ENCODE results near the gene SLC6A12. TPM values are rescaled to one million over a fixed set of nuclear protein-coding genes. Genes with fewer than 3 reads are reported as not detected.

SLC6A12 gene
- total RNA-seq, 1 experiment from 2014 or later = 0.17 TPM

DNA sequence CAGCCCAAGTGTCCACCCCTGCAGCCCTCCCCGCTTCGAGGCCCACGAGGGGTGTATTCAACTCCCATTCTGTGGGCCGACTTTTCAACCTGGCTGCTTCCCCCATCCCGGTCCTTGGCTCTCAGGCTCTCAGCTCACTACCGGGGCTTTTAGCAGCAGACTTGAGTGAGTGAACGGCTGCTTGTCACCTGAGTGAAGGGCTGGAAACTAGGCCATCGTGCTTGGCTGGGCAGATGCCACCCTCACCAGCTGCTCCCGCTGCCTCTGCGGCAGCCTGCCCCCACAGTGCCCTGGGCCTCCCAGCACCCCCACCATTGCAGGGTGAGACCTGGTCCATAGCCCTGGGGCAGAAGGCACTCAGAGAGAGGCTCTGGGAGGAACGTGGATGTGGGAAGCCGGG lies 59.9 kb downstream of the SLC6A12 start:
- no peak overlapping the region for H3K18ac ChIP-seq (ENCODE audit: insufficient read length, low read depth, low read length)
- H4K20me1 ChIP-seq (ENCODE audit: control insufficient read depth, insufficient read depth, insufficient read length) = no peaks in the 10 kb centered on the region
- no peak overlapping the region for H3K56ac ChIP-seq (ENCODE audit: insufficient read length, low read depth, low read length)
- H3K79me1 ChIP-seq (ENCODE audit: insufficient read depth, low read depth, low read length, poor library complexity, severe bottlenecking) = no peaks in the 10 kb centered on the region
- no peak overlapping the region for H4K91ac ChIP-seq (ENCODE audit: insufficient read length, low read depth, low read length)
- H3K4ac ChIP-seq (ENCODE audit: low read depth, low read length) = no peak overlapping the region
- Mint-ChIP-seq H3K9me3 (no peaks in the 10 kb centered on the region; a peak in 1 of 5 replicates), H3K27me3 (ENCODE audit: low read depth) (peaks cover 11% of the 10 kb centered on the region), H3K4me3 (no peak overlapping the region), H3K36me3 (ENCODE audit: insufficient read depth in 1 of 3, low read depth in 3 of 3) (no peaks in the 10 kb centered on the region; a peak in 1 of 7 replicates), H3K27ac (no peak overlapping the region), H3K4me1 (peaks cover 31 to 38% of the 10 kb centered on the region in 2 experiments)
- DNase-seq = no peak
- H3K4me1 ChIP-seq (ENCODE audit: insufficient read depth, low read length) = peaks cover 1% of the 10 kb centered on the region; the same call in 1 of the 2 replicates
- no peak overlapping the region for H3K4me2 ChIP-seq (ENCODE audit: insufficient read depth, insufficient read length, low read length)
- H3K79me2 ChIP-seq (ENCODE audit: insufficient read depth, low read length) = no peaks in the 10 kb centered on the region
- H2AFZ ChIP-seq (ENCODE audit: low read length) = no peak overlapping the region
- H3K27me3 ChIP-seq (ENCODE audit: insufficient read depth, low read length) = no peaks in the 10 kb centered on the region
- no peak overlapping the region for H2BK12ac ChIP-seq (ENCODE audit: insufficient read length, low read depth, low read length)
- TF ChIP-seq, protein P1, sequence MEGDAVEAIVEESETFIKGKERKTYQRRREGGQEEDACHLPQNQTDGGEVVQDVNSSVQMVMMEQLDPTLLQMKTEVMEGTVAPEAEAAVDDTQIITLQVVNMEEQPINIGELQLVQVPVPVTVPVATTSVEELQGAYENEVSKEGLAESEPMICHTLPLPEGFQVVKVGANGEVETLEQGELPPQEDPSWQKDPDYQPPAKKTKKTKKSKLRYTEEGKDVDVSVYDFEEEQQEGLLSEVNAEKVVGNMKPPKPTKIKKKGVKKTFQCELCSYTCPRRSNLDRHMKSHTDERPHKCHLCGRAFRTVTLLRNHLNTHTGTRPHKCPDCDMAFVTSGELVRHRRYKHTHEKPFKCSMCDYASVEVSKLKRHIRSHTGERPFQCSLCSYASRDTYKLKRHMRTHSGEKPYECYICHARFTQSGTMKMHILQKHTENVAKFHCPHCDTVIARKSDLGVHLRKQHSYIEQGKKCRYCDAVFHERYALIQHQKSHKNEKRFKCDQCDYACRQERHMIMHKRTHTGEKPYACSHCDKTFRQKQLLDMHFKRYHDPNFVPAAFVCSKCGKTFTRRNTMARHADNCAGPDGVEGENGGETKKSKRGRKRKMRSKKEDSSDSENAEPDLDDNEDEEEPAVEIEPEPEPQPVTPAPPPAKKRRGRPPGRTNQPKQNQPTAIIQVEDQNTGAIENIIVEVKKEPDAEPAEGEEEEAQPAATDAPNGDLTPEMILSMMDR (conservative IDR thresholded peaks at IDR 0.05) = no peak
- no peak overlapping the region for H2BK5ac ChIP-seq (ENCODE audit: insufficient read length, low read length)
- no CpG with 5 or more reads among the region's 12 CpGs for WGBS (ENCODE audit: extremely low coverage, insufficient read length, low lambda C conversion rate)
- H3K23ac ChIP-seq (ENCODE audit: insufficient read length, low read depth, low read length) = no peak overlapping the region
- H4K5ac ChIP-seq (ENCODE audit: insufficient read length, low read depth, low read length) = no peak overlapping the region
- H3K23me2 ChIP-seq (ENCODE audit: insufficient read length, low read depth, low read length, poor library complexity, severe bottlenecking) = no peaks in the 10 kb centered on the region
- H2BK20ac ChIP-seq (ENCODE audit: low read depth, low read length, poor library complexity, severe bottlenecking) = no peak overlapping the region
- no peak overlapping the region; the same call in 1 of the 2 replicates for H3K14ac ChIP-seq (ENCODE audit: insufficient read depth, low read length)
- H3K27ac ChIP-seq (ENCODE audit: insufficient read length, low read depth, low read length) = no peak overlapping the region
- H2AK5ac ChIP-seq (ENCODE audit: insufficient read length, low read length) = no peak overlapping the region
- no peak overlapping the region for H4K8ac ChIP-seq (replicated peaks; ENCODE audit: insufficient read length, low read depth, low read length)
- no peak overlapping the region for H2BK15ac ChIP-seq (ENCODE audit: low read depth, low read length)
- H3T11ph ChIP-seq (ENCODE audit: low read length) = no peak overlapping the region
- H3K9ac ChIP-seq (ENCODE audit: extremely low read depth, insufficient read length, low read length) = no peak overlapping the region
- no peak overlapping the region for H2BK120ac ChIP-seq (ENCODE audit: low read depth, low read length, poor library complexity, severe bottlenecking)
- no peaks in the 10 kb centered on the region for H3K9me3 ChIP-seq (ENCODE audit: control insufficient read depth, low read depth, low read length)
